ENCODE data around the gene CD40. TPM values are rescaled to one million over a fixed set of nuclear protein-coding genes. Genes with fewer than 3 reads are reported as not detected.

CD40 gene
- total RNA-seq, 1 experiment from 2014 or later = 7.8 TPM

DNA sequence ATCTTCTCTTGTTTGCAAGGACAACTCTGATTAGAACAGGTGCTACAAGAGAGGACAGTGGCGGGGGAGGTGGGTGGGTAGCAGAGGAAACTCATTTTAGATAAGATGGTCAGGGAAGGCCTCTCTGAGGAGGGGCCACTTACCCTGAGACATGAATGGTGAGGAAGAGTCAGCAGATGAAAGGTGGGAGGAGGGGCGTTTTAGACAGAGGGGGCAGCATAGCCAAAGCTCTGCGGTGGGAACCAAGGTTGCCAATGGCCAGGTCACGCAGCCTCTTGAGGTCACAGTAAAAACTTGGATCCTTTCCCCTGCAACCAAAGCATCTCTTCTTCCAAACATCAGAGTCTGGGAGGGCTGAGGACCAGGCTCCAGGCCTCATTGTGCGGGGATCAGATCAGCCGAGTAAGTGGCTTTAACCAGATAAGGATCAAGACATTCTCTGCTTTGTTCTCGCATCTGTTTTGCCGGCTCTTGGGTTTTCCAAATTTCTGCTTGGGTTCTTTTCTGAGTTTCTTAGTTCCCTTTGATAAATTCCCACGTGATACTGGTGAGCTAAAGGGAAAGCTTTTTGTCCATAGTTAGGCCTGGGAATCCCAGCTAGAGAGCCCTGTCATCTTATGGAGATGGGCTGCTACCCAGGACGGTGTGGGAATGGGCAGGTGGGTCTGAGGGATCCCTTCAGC, 5.5 kb upstream of the CD40 start:
- Histone ChIP-seq H4K91ac (ENCODE audit: insufficient read length, low read depth, low read length) (no peak overlapping the region), H3K4me2 (ENCODE audit: insufficient read depth, insufficient read length, low read length) (no peak overlapping the region), H3K18ac (ENCODE audit: insufficient read length, low read depth, low read length) (no peak overlapping the region), H3K4ac (ENCODE audit: low read depth, low read length) (no peak overlapping the region), H3K9ac (ENCODE audit: extremely low read depth, insufficient read length, low read length) (no peak overlapping the region), H2BK12ac (ENCODE audit: insufficient read length, low read depth, low read length) (no peak overlapping the region), H3T11ph (ENCODE audit: low read length) (no peak overlapping the region), H2BK5ac (ENCODE audit: insufficient read length, low read length) (no peak overlapping the region), H3K27me3 (ENCODE audit: insufficient read depth, low read length) (peaks cover 10% of the 10 kb centered on the region; the same call in 1 of the 2 replicates), H4K20me1 (ENCODE audit: control insufficient read depth, insufficient read depth, insufficient read length) (no peaks in the 10 kb centered on the region), H3K14ac (ENCODE audit: insufficient read depth, low read length) (no peak overlapping the region), H3K23me2 (ENCODE audit: insufficient read length, low read depth, low read length, poor library complexity, severe bottlenecking) (peaks cover under 1% of the 10 kb centered on the region), H2BK120ac (ENCODE audit: low read depth, low read length, poor library complexity, severe bottlenecking) (no peak overlapping the region), H3K23ac (ENCODE audit: insufficient read length, low read depth, low read length) (no peak overlapping the region), H2AK5ac (ENCODE audit: insufficient read length, low read length) (no peak overlapping the region), H3K27ac (ENCODE audit: insufficient read length, low read depth, low read length) (no peak overlapping the region), H4K8ac (replicated peaks; ENCODE audit: insufficient read length, low read depth, low read length) (no peak overlapping the region), H3K56ac (ENCODE audit: insufficient read length, low read depth, low read length) (no peak overlapping the region), H3K79me2 (ENCODE audit: insufficient read depth, low read length) (no peaks in the 10 kb centered on the region), H2BK15ac (ENCODE audit: low read depth, low read length) (no peak overlapping the region), H3K4me1 (ENCODE audit: insufficient read depth, low read length) (no peaks in the 10 kb centered on the region), H3K79me1 (ENCODE audit: insufficient read depth, low read depth, low read length, poor library complexity, severe bottlenecking) (no peaks in the 10 kb centered on the region), H4K5ac (ENCODE audit: insufficient read length, low read depth, low read length) (no peak overlapping the region), H3K9me3 (ENCODE audit: control insufficient read depth, low read depth, low read length) (no peaks in the 10 kb centered on the region), H2BK20ac (ENCODE audit: low read depth, low read length, poor library complexity, severe bottlenecking) (no peak overlapping the region), H2AFZ (ENCODE audit: low read length) (no peak overlapping the region)
- H3K4me3 Mint-ChIP-seq = no peak overlapping the region
- no CpG with 5 or more reads among the region's 10 CpGs for WGBS (ENCODE audit: extremely low coverage, insufficient read length, low lambda C conversion rate)
- no peak overlapping the region for H3K27ac Mint-ChIP-seq
- no peak for DNase-seq
- H3K27me3 Mint-ChIP-seq (ENCODE audit: low read depth) = peaks cover 81% of the 10 kb centered on the region
- H3K36me3 Mint-ChIP-seq (ENCODE audit: insufficient read depth in 1 of 3, low read depth in 3 of 3) = no peaks in the 10 kb centered on the region
- TF ChIP-seq, protein P1, sequence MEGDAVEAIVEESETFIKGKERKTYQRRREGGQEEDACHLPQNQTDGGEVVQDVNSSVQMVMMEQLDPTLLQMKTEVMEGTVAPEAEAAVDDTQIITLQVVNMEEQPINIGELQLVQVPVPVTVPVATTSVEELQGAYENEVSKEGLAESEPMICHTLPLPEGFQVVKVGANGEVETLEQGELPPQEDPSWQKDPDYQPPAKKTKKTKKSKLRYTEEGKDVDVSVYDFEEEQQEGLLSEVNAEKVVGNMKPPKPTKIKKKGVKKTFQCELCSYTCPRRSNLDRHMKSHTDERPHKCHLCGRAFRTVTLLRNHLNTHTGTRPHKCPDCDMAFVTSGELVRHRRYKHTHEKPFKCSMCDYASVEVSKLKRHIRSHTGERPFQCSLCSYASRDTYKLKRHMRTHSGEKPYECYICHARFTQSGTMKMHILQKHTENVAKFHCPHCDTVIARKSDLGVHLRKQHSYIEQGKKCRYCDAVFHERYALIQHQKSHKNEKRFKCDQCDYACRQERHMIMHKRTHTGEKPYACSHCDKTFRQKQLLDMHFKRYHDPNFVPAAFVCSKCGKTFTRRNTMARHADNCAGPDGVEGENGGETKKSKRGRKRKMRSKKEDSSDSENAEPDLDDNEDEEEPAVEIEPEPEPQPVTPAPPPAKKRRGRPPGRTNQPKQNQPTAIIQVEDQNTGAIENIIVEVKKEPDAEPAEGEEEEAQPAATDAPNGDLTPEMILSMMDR (conservative IDR thresholded peaks at IDR 0.05) = no peak
- H3K4me1 Mint-ChIP-seq = peaks cover 1 to 8% of the 10 kb centered on the region in 2 experiments; a peak in 2 of 4 replicates
- H3K9me3 Mint-ChIP-seq = no peaks in the 10 kb centered on the region; a peak in 1 of 5 replicates
